Natural killer cell (primary cell): ENCODE measurements around the gene MYLK4. TPM values are rescaled to one million over a fixed set of nuclear protein-coding genes. Genes with fewer than 3 reads are reported as not detected.

Experiments used
- ATAC-seq, 3 donors: fragments of 150-1000 bp in 2 of 3; fragments of 200-7000 bp in 1 of 3; cut with Tn5 transposase; 1 replicate in 1 of 3; 2 replicates in 2 of 3; pipeline ENCODE4 v1.10.0; 2021; ENCODE audit warnings: mild to moderate bottlenecking in 2 of 3, moderate library complexity in 2 of 3
- DNase-seq, 2 donors: peaks; one replicate each; pipeline versions ENCODE4 v3.0.0 to v3.0.0-alpha.2; 2013 to 2021; ENCODE audit warnings: mixed read lengths in 1 of 2
- H3K27ac ChIP-seq: one replicate; pipeline ENCODE4 v1.5.1; 2013; ENCODE audit warnings: mild to moderate bottlenecking, low read length
- H3K27me3 ChIP-seq: one replicate; pipeline ENCODE4 v1.6.1; 2013; ENCODE audit warnings: low read length; ENCODE audit not compliant: control insufficient read depth, insufficient read depth
- H3K36me3 ChIP-seq: one replicate; pipeline ENCODE4 v1.6.1; 2013; ENCODE audit warnings: low read length; ENCODE audit not compliant: control insufficient read depth, insufficient read depth
- H3K4me1 ChIP-seq: one replicate; pipeline ENCODE4 v1.6.1; 2013; ENCODE audit warnings: low read length; ENCODE audit not compliant: control insufficient read depth, insufficient read depth
- H3K4me3 ChIP-seq: one replicate; pipeline ENCODE4 v1.5.1; 2013; ENCODE audit warnings: low read length
- H3K9me3 ChIP-seq: one replicate; pipeline ENCODE4 v1.6.1; 2013; ENCODE audit warnings: low read length; ENCODE audit not compliant: control insufficient read depth, insufficient read depth
- H3K27ac Mint-ChIP-seq, 2 donors: one replicate each; pipeline ENCODE4 v1.8.0; 2022; ENCODE audit warnings: mild to moderate bottlenecking in 2 of 2, mixed read lengths in 2 of 2, moderate library complexity in 1 of 2
- H3K27me3 Mint-ChIP-seq, 2 donors: one replicate each; pipeline ENCODE4 v1.8.0; 2022; ENCODE audit warnings: low read depth in 2 of 2, mixed read lengths in 2 of 2
- H3K36me3 Mint-ChIP-seq: one replicate; pipeline ENCODE4 v1.8.0; 2022; ENCODE audit warnings: mixed read lengths
- H3K4me1 Mint-ChIP-seq, 2 donors: one replicate each; pipeline ENCODE4 v1.8.0; 2022; ENCODE audit warnings: mixed read lengths in 2 of 2
- H3K4me3 Mint-ChIP-seq: one replicate; pipeline ENCODE4 v1.8.0; 2022; ENCODE audit warnings: mild to moderate bottlenecking, moderate library complexity, mixed read lengths
- H3K9me3 Mint-ChIP-seq, 2 donors: one replicate each; pipeline ENCODE4 v1.8.0; 2022; ENCODE audit warnings: mixed read lengths in 2 of 2
- CTCF ChIP-seq: fragments of 200-600 bp; IDR thresholded peaks from one replicate; pipeline ENCODE4 v1.8.0; 2022; ENCODE audit warnings: antibody characterized with exemption
- WGBS: methylation state at CpG from one replicate; pipeline ENCODE4 v1.1.7; 2013; ENCODE audit warnings: missing lambda C conversion rate; ENCODE audit not compliant: insufficient coverage; 5-methylcytosine and 5-hydroxymethylcytosine counted together
- intact Hi-C: fragments of 100-400 bp; cut with micrococcal nuclease; formaldehyde crosslinking; loops from one replicate; pipeline ENCODE4 v1.14.2; 2022
- total RNA-seq, 4 donors: library from RNA; stranded (reverse); fragments of 120-200 nt in 1 of 4; gene quantifications; one replicate each; pipeline versions ENCODE4 v1.2.3 to v1.2.4, GENCODE V29; 2013 to 2022

MYLK4 gene
- total RNA-seq, 3 donors from 2014 or later (not counting 1 experiment from before 2014, with no cell fraction given), result 0.45 to 1.1 (median 0.88) TPM

- H3K36me3 Mint-ChIP-seq, result no peaks in the 10 kb centered on the region
- Histone ChIP-seq H3K4me3 (no peak overlapping the region), H3K27me3 (no peaks in the 10 kb centered on the region), H3K9me3 (no peaks in the 10 kb centered on the region), H3K27ac (no peak overlapping the region), H3K36me3 (no peaks in the 10 kb centered on the region), H3K4me1 (peaks cover 72% of the 10 kb centered on the region)
- no peaks in the 10 kb centered on the region for H3K9me3 Mint-ChIP-seq
- intact Hi-C loops, result loop anchor here (10.0 kb wide), 1 partner anchor 257 kb away; no protein-coding TSS in a partner anchor
- DNase-seq, result no peak
- peaks cover 50 to 59% of the 10 kb centered on the region in 2 donors for H3K4me1 Mint-ChIP-seq
- no peak for ATAC-seq
- H3K27ac Mint-ChIP-seq, result peak overlapping the region; percentile 43 to 75
- no peak for TF ChIP-seq CTCF
- peak overlapping the region; percentile 45 for H3K4me3 Mint-ChIP-seq
- no peaks in the 10 kb centered on the region for H3K27me3 Mint-ChIP-seq
- WGBS, result 51% methylated on average over 2 of the region's 3 CpGs
These were observed 46.9 kb upstream of the MYLK4 start for GRCh38 chr6:2797564-2798031.

GRCh38 chr6:2796861-2797260, 46.1 kb upstream of the MYLK4 start:
- Histone ChIP-seq H3K36me3 (no peaks in the 10 kb centered on the region), H3K4me3 (no peak overlapping the region), H3K27me3 (no peaks in the 10 kb centered on the region), H3K27ac (no peak overlapping the region), H3K4me1 (peaks cover 80% of the 10 kb centered on the region), H3K9me3 (no peaks in the 10 kb centered on the region)
- H3K27ac Mint-ChIP-seq, result peak overlapping the region; percentile 64 to 75
- no peak for ATAC-seq
- no peaks in the 10 kb centered on the region for H3K27me3 Mint-ChIP-seq
- intact Hi-C loops, result loop anchor here (10.0 kb wide), 1 partner anchor 258 kb away; no protein-coding TSS in a partner anchor
- TF ChIP-seq CTCF, result no peak
- H3K4me3 Mint-ChIP-seq, result no peak overlapping the region
- WGBS, result 67% methylated on average over 6 of the region's 6 CpGs
- H3K36me3 Mint-ChIP-seq, result no peaks in the 10 kb centered on the region
- no peak for DNase-seq
- H3K4me1 Mint-ChIP-seq, result peaks cover 54 to 63% of the 10 kb centered on the region in 2 donors
- no peaks in the 10 kb centered on the region for H3K9me3 Mint-ChIP-seq

GRCh38 chr6:2795956-2796355, 45.2 kb upstream of the MYLK4 start:
- TF ChIP-seq CTCF, result no peak
- no peak for ATAC-seq
- DNase-seq, result no peak
- Histone ChIP-seq H3K4me1 (peaks cover 87% of the 10 kb centered on the region), H3K4me3 (no peak overlapping the region), H3K36me3 (no peaks in the 10 kb centered on the region), H3K27ac (no peak overlapping the region), H3K9me3 (no peaks in the 10 kb centered on the region), H3K27me3 (no peaks in the 10 kb centered on the region)
- H3K27ac Mint-ChIP-seq, result peak overlapping the region; percentile 80 to 85
- H3K36me3 Mint-ChIP-seq, result no peaks in the 10 kb centered on the region
- peak overlapping the region; percentile 59 for H3K4me3 Mint-ChIP-seq
- no peaks in the 10 kb centered on the region for H3K9me3 Mint-ChIP-seq
- H3K27me3 Mint-ChIP-seq, result no peaks in the 10 kb centered on the region
- intact Hi-C loops, result loop anchor here (10.0 kb wide), 1 partner anchor 259 kb away; no protein-coding TSS in a partner anchor
- peaks cover 61 to 68% of the 10 kb centered on the region in 2 donors for H3K4me1 Mint-ChIP-seq
- WGBS, result 73% methylated on average over 16 of the region's 16 CpGs

DNA sequence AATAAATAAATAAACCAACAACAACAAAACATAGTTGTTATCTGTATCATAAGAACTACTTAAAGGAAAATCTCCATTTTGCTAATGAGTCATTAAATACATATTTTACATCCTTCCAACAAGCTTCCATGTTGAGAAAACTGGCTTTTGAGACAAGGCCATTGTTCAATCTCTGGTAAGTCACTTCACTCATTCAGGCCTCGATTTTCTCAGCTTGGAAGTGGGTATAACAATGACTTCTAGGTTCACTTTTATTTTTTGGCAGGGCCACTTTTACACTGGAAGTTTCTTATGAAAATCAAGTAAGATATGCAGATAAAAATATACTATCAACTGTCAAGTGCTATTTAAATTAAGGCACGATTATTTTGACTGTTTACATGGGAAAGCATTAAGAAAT, 44.4 kb upstream of the MYLK4 start:
- ATAC-seq, result no peak
- H3K4me1 Mint-ChIP-seq, result peaks cover 62 to 65% of the 10 kb centered on the region in 2 donors
- DNase-seq, result no peak
- intact Hi-C loops, result loop anchor here (10.0 kb wide), 1 partner anchor 260 kb away; no protein-coding TSS in a partner anchor
- no peaks in the 10 kb centered on the region for H3K27me3 Mint-ChIP-seq
- H3K4me1 ChIP-seq, result peaks cover 83% of the 10 kb centered on the region
- no peaks in the 10 kb centered on the region for H3K36me3 Mint-ChIP-seq
- 88% methylated on average over 2 of the region's 2 CpGs for WGBS
- peak overlapping the region; percentile 59 for H3K4me3 Mint-ChIP-seq
- H3K27ac Mint-ChIP-seq, result peak overlapping the region; percentile 80 to 85
- H3K4me3 ChIP-seq, result no peak overlapping the region
- H3K27ac ChIP-seq, result no peak overlapping the region
- H3K9me3 Mint-ChIP-seq, result no peaks in the 10 kb centered on the region
- no peak for TF ChIP-seq CTCF
- H3K36me3 ChIP-seq, result no peaks in the 10 kb centered on the region
- H3K9me3 ChIP-seq, result no peaks in the 10 kb centered on the region
- H3K27me3 ChIP-seq, result no peaks in the 10 kb centered on the region
